Measurements from ENCODE around the gene KCNJ2.

DNA sequence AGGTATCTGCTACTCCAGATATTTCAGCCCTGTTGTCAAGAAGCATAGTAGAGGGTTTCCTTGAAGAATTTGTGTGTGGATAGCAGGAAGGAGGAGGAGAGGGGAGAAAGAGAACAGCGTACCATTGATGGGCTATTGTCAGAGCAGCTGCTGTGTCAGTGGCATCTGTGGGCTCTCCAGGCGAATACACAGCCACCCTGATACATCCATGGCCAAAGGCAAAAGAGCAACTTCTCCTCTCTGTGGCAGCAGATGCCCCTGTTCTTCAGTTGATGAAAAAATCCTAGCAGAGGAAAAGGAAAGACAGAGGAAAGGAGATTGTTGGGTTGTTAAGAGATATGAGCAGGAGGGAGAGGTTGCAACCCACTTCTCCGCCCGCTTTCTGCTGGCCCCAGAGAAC lies 12.2 kb upstream of the KCNJ2 start:
- TF ChIP-seq, protein P1, sequence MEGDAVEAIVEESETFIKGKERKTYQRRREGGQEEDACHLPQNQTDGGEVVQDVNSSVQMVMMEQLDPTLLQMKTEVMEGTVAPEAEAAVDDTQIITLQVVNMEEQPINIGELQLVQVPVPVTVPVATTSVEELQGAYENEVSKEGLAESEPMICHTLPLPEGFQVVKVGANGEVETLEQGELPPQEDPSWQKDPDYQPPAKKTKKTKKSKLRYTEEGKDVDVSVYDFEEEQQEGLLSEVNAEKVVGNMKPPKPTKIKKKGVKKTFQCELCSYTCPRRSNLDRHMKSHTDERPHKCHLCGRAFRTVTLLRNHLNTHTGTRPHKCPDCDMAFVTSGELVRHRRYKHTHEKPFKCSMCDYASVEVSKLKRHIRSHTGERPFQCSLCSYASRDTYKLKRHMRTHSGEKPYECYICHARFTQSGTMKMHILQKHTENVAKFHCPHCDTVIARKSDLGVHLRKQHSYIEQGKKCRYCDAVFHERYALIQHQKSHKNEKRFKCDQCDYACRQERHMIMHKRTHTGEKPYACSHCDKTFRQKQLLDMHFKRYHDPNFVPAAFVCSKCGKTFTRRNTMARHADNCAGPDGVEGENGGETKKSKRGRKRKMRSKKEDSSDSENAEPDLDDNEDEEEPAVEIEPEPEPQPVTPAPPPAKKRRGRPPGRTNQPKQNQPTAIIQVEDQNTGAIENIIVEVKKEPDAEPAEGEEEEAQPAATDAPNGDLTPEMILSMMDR (IDR thresholded peaks at IDR 0.05): no peak
- TF ChIP-seq POLR2A (IDR thresholded peaks at IDR 0.05): no peak

Data from stomach (tissue), 4 donors.